Daoy (cell line): ENCODE results near the gene AIRE. TPM values are rescaled to one million over a fixed set of nuclear protein-coding genes. Genes with fewer than 3 reads are reported as not detected.
"Not testable (repeated sequence)": the region's sequence is repeated elsewhere in the genome, so short reads cannot be mapped to it uniquely, and the experiment has no call there.

Experiments used
- DNase-seq: peaks from one replicate; pipeline ENCODE4 v3.0.0-alpha.2; 2015; ENCODE audit warnings: low read depth
- total RNA-seq: library from RNA; depleted of rRNA; stranded (reverse); fragments of >200 nt; shearing (Covaris generic); gene quantifications from 2 replicates; pipeline ENCODE4 v1.2.3, GENCODE V29; 2014; rRNA removed

The AIRE gene
- total RNA-seq, 1 experiment from 2014 or later, result not detected

DNA sequence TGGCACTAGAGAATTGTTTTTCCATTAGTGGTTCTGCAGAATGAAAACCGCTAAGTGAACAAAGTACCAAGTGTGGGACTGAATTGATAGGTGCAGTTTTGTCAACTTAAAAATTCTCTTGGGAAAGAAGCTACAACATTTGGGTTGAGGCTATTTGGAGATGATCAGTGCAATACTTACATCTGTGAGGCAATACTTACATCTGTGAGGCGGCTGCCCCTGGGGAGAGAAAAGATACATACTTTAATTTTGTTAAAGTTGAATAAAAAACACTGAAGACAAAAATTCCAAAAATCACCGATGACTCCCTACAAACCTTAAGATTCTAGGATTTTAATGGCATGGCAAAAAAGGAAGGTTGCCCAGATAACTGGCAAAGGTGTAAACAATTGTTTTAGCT, 51.8 kb downstream of the AIRE start:
- DNase-seq, result no peak

DNA sequence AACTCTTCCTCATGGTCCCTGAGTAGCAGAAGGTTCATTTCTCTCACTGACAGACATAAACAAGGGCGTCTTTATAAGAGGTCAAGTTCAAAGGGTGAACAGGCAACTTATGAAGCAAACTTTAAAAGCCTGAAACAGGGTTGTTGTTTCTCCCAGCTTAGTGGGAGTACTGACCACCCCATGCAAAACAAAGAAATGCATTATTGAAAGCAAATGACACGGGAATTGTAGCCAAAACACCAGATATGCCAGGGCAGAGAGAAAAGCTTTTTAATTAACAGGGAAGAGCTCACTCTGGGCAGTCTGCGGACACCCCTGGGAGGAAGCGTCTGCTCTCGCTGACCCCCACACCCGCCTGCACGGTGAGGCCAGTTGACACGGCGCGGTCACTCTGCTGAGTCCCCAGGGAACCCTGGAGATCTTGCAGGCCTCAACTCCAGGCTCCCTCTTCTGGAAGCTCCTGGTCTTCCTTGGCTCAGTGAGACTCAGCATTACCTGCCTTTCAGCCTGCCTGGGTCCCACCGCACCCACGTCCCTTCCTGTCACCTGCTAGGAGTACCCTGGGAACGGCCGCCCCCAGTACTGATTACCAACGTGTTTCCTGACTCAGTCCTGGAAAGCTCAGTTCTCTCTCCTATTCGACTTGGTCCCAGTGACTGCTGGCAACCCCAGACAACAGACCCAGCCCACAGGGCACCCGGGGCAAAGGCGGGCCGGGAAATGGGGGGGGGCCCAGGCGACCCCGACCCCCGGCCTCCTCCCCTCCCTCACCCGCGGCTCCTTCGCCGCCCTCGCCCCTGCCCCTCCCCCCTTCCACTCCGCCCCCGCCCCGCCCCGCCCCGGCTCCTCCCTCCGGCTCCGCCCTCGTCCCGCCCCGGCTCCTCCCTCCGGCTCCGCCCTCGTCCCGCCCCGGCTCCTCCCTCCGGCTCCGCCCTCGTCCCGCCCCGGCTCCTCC, 52.5 kb downstream of the AIRE start:
- peak; percentile 57 for DNase-seq

DNA sequence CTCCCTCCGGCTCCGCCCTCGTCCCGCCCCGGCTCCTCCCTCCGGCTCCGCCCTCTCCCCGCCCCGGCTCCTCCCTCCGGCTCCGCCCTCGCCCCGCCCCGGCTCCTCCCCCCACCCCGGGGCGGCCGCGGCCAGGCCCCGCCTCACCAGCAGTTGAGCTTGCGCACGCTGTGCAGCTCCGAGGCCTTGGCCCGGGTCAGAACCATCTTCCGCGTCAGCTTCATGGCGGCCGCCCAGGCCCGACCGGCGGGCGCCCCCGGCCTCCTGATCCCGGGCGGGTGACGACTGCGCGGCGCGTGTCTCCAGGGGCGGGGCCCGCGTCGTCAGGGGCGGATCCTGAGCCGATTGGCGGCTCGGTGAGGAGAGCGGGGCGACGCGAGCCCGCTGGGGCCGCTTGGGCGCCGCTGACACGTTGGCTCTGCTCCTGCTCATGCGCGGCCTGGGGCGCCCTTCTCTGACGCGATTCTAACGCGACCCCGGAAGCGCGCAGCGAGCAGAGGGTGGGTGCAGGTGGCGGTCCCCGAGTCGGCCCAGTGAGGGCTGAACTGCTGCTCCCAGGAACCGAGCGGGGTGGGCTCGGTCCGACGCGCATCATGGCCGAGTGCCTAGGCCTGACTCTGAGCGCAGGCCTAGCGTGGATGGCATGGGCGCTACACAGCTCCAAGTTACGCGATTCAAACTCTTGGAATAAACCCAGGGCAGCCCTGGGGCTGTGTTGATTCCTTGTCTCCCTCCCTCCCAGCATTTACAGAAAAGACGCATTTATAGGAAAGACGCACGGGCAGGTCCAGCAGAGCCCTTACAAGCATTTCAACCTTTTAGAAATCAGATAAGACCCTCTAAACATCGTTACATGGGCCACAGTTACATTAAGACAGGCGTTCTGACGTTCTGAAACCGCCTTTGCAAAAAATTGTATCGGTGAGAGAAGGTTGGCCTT, 53.6 kb downstream of the AIRE start, which contains the start of gene CFAP410:
CFAP410 (minus strand) TSS at position 420 of the 940 bp plus-strand sequence; CDS start at position 224, 196 bp downstream.
- peak; percentile 99 for DNase-seq

DNA sequence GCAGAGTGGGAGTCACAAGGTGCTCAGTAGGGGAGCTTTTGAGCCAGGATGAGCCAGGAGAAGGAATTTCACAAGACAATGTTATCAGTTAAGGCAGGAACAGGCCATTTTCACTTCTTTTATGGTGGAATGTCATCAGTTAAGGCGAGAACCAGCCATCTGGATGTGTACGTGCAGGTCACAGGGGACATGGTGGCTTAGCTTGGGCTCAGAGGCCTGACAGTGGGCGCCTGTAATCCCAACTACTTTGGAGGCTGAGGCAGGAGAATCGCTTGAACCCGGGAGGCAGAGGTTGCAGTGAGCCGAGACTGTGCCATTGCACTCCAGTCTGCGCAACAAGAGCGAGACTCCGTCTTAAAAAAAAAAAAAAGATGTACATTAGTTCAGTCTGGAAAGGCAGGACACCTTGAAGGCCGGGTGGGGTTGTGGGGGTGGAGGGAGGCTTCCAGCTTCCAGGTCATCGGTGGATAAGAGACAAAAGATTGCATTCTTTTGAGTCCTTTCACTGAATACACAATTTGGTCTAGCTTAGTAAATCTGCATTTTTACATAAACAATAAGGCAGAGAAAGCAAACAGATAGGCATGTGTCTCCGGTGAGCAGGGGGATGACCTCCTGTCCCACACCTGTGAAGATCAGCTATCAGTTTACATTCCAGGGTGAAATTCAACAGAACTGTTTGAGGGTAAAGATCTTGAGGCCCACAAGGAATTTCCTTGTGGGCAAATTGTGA, 56.2 kb downstream of the AIRE start:
- not testable (repeated sequence) for DNase-seq

DNA sequence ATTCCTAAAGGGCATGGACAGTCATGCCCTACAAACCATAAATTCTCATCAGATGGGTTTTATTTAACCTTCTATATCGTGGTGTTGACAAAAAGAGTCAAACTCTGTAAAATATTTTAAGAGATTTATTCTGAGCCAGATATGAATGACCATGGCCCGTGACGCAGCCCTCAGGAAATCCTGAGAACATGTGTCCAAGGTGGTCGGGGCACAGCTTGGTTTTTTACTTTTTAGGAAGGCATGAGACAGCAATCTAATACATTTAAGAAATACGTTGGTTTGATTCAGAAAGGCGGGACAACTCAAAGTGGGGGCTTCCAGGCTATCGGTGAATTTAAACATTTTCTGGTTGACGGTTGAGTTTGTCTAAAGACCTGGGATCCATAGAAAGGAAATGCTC, 57.3 kb downstream of the AIRE start:
- DNase-seq, result not testable (repeated sequence)

DNA sequence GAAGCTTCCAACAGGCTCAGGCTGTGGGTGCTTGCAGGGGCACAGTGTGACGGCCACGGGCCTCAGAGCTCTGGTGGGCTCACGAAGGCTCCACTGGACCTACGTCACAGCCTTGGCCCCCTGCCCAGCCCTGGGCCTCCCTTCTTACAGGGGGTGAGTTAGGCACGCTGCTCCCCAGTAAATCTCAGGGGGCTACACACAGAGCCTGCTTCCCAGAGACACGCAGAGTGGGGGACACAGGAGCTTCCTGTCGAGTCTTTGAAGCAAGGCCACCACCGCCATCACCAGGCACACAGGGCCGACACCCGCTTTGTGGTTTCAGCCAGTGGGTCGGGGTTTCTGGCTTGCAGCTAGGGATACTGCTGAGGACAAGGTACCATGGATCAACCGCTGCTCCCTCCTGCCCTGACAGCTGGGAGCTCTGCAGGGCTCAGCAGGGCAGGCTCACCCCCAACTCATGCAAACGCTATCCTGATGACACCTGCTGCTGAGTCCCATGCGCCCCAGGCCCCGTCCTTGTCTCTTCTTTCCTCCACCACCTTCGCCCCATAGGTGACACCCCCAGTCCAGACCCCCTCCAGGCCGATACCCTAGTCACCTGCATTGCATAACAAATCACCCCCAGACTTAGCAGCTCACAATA, 59.0 kb downstream of the AIRE start:
- DNase-seq, result no peak

DNA sequence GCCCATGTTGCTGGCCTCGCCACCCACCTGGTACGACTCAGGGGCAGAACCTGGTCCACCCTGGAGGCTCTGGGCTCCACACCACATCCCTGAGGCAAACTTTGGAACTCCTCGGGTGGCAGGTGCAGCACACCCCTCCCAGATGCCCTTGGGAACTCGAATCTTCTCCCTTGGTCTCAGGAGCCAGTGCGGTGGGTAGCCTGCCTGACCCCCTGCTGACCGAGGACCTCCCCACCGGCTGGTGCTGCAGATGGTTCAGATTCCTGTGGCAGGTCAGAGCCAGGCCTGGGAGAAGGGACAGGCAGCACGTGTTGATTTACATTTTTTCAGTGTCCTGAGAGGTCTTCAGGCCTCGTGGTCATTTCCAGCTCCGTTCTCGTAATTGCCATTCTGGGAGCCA, 59.8 kb downstream of the AIRE start:
- DNase-seq, result no peak

DNA sequence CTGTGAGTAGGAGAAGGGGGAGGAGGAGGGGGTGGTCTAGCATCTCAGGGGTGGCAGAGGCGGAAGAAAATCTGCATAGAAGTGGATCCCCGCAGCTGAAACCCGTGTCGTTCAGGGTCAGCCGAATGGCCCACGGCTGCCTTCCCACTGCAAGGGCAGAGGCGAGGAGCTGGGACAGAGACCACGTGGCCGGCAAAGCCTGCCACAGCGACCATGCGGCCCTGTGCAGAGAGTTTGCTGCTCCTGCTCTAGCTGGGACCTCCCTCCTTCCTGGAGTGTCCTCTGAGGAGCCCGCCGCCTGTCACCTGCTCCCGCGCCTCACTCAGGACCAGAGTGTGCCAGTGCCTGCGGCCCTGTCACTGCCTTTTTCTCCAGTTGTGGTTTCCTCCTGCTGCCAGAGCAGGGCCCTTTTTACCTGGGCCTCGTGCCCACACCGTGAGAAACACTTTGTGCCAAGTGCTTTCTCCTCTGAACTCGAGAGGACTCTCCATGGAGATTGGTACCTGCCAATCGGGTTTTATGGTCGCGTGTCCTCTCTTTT, 62.3 kb downstream of the AIRE start:
- DNase-seq, result no peak

Other genes starting within 250 kb of the AIRE start
- 10.1 and 14.8 TPM in 2 replicates for gene PWP2, start 178.5 kb upstream of the AIRE start, total RNA-seq
- 1.5 and 5.9 TPM in 2 replicates for gene GATD3, start 152.2 kb upstream of the AIRE start, total RNA-seq
- gene ICOSLG, start 44.9 kb upstream of the AIRE start, total RNA-seq, result 0.21 and 0.57 TPM in 2 replicates
- not detected in 2 replicates for gene DNMT3L, start 24.0 kb upstream of the AIRE start, total RNA-seq
- 91.8 and 92.9 TPM in 2 replicates for gene PFKL, start 14.2 kb downstream of the AIRE start, total RNA-seq
- gene CFAP410, start 53.5 kb downstream of the AIRE start, total RNA-seq, result 23.5 and 60.9 TPM in 2 replicates
- 4.4 and 9.1 TPM in 2 replicates for gene TRPM2, start 67.7 kb downstream of the AIRE start, total RNA-seq
- gene LRRC3, start 169.6 kb downstream of the AIRE start, total RNA-seq, result 0.06 and 0.17 TPM in 2 replicates